HG02943 (cell line): ENCODE results near the gene KIAA0586.
"Not testable (repeated sequence)": the region's sequence is repeated elsewhere in the genome, so short reads cannot be mapped to it uniquely, and the experiment has no call there.

Experiments
- ATAC-seq: cut with Tn5 transposase; IDR thresholded peaks from one replicate; pipeline ENCODE4 v1.9.1; 2021; ENCODE audit warnings: mild to moderate bottlenecking, low read depth, moderate library complexity; ENCODE audit not compliant: unreplicated experiment

KIAA0586 gene

DNA sequence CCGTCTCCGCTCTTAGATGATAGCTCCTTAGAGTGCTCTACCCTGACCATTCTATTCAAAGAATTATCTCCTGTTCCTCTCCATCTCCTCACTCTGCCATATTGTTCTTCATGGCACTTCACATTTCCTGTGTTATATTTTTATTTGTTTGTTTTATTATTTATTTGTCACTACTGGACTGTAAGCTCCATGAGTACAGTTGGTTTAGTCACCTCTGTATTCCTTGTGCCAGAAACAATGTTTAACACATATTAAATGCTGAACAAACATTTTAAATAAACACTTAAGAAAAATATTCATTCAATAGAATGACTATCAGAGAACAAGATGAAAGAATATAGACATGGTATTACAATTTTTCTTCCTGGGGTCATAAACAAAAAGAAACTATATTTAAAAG lies 35.6 kb downstream of the KIAA0586 start:
- no peak for ATAC-seq

DNA sequence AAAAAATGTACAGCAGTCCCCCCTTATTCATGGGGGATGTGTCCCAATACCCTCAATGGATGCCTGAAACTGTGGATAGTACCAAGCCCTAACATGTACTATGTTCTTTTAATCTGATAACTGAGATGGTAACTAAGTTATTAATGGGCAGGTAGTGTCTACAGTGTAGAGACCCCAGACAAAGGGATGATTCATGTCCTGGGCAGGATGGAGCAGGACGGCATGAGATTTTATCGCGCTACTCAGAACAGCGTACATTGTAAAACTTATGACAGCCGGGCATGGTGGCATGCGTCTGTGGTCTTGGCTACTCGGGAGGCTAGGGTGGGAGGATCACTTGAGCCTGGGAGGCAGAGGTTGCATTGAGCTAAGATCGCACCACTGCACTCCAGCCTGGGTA lies 37.1 kb downstream of the KIAA0586 start:
- no peak for ATAC-seq

DNA sequence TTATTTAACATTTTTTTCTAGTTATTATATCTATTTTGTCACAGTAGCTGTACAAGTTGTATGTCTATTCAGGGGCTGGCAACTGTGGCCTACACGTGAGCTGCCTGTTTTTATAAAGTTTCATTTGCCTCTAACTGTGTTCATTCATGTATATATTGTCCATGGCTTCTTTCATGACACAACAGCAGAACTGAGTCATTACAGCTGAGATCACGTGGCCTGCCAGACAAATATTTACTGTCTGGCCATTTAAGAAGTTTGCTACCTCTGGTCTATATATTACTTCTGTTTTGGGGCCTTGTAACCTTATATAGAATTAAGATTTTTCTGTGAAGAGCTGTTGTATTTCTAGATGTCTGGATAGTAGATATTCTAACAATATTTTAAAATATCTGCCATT lies 37.9 kb downstream of the KIAA0586 start:
- no peak for ATAC-seq

DNA sequence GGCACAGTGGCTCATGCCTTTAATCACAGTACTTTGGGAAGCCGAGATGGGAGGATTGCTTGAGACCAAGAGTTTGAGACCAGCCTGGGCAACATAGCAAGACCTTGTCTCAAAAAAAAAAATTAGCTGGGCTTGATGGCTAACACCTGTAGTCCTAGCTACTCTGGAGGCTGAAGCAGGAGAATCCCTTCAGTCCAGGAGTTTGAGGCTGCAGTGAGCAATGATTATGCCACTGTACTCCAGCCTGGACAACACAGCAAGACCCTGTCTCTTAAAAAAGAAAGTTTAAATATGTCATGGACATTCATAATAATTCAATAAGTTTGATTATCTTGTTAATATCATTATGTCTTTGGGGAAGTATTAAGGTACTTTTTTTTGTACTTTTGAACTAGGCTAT lies 38.9 kb downstream of the KIAA0586 start:
- no peak for ATAC-seq

DNA sequence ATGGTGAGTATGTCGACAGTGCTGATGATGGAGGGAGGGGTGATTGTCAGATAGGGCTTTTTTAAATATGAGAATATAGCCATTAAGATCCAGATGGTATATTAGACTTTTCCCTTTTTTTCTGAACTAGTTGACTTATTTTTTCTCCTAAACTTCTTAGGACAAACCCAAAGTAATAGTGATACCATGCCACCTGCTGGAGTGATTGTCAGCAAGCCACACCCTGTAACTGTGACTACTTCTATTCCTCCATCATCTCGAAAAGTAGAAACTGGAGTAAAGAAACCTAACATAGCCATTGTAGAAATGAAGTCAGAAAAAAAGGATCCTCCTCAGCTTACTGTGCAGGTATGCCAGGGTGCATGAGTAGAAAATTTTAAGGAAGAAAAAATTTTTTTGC lies 40.1 kb downstream of the KIAA0586 start:
- ATAC-seq, result no peak

DNA sequence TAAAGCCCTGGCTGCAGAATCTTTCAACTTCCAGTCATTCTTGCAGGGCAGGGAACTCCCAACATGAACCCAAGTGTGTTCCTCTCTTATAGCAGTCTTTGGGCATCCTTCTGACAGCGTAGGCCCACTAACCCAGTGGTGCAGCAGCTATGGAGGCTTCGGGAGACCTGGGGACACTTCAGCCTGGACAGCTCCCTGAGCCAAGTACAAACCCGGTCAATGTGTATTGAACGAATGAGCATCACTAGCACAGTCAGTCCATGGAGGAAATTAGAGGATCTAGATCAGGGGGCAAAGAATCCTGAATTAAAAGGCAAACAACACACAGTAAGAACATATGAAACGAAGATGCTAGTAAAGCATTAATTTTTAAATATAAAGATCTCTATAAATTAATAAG lies 41.8 kb downstream of the KIAA0586 start:
- no peak for ATAC-seq

DNA sequence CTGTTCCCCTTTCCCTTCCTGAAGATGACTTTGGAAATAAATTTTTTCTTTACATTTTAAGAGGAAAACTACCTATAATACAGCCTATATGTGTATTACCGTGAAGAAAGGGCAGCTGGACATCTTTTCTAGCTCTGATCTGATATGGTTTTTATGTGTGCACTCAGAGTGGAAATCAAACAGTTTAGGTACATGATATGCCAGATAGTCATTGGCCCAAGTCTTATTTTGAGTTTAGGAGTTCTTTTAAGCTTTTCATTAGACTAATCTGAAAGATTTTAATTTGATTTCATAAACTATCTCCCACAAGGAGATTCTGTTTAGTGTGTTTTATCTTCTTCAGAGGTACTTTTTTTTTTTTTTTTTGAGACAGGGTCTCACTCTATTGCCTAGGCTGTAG lies 48.8 kb downstream of the KIAA0586 start:
- ATAC-seq, result no peak

DNA sequence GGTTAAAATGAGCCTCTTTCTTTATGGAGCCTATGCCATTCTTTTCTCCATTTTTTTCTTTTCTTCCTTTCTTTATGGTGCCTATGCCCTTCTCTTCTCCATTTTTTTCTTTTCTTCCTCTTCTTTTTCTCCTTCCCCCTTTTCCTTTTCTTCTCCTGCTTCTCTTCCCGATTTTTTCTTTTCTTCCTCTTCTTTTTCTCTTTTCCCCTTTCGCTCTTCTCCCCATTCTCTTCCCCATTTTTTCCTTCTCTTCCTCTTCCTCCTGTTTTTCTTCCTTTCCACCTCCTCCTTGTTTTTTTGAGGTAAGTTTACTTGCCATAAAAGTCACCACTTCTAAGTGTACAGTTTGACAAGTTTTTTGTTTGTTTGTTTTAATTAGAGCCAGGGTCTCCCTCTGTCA lies 50.1 kb downstream of the KIAA0586 start:
- ATAC-seq, result no peak

DNA sequence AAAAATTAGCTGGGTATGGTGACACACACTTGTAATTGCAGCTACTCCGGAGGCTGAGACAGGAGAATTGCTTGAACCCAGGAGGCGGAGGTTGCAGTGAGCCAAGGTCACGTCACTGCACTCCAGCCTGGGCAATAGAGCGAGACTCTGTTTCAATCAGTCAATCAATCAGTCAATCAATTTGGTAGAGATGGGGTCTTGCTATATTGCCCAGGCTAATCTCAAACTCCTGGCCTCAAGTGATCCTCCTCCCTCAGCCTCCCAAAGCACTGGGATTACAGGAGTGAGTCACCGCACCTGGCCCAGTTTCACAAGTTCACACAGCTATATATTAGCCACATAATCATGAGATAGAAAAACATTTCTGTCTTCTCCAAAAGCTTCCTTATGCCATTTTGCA lies 50.8 kb downstream of the KIAA0586 start:
- ATAC-seq, result not testable (repeated sequence)

DNA sequence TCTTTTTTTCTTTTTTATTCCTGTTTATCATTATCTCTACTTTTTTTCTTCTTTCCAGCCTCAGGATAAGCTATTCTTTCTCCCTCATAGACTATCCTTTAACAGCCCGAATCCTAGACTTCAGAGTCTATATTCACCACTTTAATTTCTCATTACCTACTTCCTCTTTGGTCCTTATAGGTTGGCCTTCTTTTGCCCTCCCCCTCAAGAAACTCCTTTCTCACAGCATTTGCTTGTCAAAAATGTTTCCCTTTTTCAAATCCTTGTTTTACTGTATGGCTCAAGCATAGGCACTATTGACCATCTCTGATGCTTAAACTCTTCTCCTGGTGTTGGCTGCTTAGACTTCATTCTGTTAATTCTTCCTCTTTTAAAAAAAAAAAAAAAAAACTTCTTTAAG lies 52.5 kb downstream of the KIAA0586 start:
- no peak for ATAC-seq

DNA sequence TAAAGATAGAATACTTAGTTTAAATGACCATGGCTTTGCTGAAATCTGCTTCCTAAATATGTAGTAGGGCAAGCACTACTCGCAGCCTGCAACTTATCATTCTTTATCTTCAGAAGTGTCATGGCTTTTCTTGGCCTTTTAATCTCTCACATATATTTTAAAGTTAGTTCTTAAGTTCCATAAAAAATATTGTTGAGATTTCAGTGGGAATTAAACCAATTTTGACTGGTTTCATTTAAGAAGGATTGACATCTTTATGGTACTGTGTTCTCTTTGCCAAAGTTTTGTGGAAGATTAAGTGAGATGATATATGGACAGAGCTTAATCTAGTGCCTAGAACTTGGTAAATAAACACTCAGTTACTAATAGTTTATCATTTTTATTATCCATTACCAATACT lies 56.7 kb downstream of the KIAA0586 start:
- ATAC-seq, result no peak

DNA sequence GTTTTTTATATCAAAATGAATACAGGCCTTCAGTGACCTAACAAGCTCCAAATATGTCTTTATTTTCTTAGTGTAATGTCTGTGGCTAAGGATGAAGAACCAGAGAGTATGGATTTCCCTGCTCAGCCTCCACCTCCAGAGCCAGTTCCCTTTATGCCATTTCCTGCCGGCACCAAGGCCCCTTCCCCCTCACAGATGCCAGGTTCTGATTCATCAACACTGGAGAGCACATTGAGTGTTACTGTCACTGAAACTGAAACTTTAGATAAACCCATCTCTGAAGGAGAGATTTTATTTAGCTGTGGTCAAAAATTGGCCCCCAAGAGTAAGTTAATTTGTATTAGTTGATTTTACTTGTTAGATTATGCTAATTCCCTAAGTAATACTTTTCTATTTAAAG lies 61.0 kb downstream of the KIAA0586 start:
- ATAC-seq, result no peak

DNA sequence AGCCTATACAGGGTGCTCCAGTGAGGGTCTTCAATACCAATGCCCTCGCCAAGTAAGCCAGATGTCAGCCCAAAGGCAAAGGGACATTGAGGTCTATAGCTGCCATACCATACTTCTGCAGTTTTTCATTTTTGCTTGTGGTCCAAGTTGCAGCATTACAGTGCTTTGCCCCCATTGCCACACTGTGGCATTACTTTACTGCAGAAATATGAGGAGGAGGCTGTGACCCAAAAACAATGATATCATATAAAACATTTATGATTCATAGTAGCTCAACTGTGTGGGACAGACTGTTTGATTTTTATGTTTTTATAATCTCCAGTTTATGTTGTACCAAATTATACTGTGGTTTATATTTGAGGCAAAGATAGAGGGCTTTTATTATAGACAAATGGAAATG lies 64.1 kb downstream of the KIAA0586 start:
- ATAC-seq, result no peak

DNA sequence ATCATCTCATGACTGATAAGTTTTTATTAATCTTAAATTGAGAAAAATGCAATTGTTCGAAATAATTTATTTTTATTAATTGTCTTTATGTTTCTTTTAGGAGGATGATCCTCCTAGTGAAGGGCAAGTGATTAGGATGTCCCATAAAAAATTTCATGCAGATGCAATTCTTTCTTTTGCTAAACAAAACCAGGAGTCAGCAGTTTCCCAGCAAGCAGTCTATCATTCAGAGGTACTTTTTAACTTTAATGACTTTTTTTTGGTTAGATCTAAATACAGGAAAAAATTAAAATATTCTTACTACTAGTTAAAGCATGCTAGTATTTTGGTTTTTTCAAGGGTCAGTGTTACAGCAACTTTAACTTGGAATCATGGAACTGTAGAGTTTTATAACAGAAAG lies 64.5 kb downstream of the KIAA0586 start:
- no peak for ATAC-seq

DNA sequence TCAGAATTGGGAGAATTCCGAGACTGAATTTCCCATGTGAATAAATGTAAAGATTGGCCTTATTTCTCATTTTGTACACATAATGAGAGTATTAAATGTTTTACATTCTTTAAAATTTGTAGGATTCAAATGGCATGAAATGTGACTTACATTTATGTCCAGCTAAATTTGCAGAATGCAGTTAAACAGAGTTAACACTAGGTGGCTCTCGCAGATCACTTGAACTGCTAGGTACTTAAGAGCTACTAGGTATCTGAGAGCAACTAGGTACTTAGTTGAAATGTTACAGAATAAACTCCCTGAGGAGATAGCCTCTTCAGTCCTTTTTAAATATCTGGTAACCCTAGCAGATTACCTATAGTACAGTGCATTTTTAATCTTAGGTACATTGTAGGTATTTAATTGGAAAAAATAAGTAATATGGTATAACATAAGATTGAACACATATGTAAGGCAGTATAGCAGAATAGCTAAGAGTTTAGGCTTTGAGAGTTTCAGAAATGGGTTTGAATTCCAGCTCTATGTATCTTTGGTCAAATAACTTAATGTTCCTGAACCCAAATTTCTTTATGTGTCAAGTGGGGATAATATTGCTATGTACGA lies 73.8 kb downstream of the KIAA0586 start:
- no peak for ATAC-seq

DNA sequence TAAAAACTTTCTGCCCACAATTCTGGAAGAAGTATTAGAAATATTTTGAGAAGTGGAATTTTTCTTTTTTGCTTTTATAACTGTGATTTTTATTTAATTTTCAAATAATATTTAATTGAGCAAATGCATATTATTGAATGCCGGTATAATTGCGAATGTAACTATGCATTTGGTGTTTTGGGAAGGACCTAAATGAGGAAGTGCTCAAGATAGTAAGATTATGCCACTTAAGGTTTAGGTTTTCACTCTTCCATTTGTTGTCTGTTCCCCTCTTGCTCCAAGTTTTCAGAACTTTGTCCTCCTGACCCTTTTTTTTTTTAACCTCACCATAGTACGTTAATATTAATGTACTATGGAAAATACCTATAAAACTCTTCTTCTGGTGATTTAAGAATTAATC lies 85.8 kb downstream of the KIAA0586 start:
- ATAC-seq, result no peak

DNA sequence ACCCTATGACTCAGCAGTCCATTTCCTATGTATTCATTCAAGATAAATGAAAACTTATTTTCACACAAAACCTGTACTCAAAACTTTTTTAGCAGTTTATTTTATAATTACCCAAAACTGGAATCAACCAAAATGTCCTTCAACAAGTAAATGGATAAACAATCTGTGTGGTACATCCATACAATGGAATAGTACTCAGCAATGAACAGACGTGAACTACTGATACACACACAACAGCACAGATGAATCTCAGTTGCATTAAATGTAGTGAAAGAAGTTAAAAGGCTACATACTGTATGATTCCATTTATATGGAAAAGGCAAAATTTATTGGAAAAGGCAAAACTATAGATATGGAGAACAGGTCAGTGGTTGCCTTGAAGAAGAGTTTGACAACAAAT lies 90.1 kb downstream of the KIAA0586 start:
- no peak for ATAC-seq

DNA sequence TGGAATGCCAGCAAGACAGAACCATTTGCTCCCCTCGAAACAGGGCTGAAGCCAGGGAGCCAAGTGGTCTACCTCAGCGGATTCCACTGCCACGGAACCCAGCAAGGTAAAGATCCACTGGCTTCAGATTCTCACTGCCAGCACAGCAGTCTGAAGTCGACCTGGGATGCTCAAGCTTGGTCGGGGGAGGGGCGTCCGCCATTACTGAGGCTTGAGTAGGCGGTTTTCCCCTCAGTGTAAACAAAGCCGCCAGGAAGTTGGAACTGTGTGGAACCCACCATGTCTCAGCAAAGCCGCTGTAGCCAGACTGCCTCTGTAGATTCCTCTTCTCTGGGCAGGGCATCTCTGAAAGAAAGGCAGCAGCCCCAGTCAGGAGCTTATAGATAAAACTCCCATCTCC lies 98.2 kb downstream of the KIAA0586 start:
- not testable (repeated sequence) for ATAC-seq

DNA sequence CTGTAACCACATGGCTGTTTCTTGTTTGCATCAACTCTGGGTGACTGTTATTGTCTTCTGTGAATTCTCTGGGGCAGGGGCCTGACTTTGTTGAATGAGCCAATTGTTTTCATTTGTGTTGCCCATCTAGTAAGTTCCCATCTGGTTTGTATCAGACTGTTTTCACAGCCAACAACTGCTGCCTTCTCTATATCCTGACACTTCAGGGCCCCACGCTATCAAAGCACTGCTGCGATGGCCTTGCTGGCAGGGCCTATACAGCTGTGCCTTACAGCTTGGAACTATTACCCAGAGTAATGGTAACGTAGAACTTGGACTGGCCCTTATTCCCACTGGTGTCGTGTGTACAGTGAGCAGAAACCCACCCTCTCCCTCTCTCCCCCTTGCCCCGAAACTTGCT lies 105.9 kb downstream of the KIAA0586 start:
- no peak for ATAC-seq

DNA sequence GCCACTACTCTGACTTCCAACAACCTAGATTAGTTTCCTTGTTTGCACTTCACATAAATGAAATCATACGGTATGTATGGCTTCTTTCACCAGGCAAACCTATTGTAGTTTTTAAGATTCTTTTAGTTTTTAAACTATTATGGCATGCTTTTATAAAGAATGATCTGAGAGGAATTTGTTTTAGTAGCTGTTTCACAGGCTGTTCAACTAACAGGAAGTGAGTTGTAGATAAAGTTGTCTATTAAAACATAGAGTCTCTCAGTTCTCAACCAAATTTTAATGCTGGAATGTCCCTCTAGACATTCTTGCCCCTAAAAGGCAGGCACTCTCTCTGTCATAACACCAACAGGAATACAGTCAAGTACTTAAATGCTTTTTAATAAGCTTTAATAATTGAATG lies 107.5 kb downstream of the KIAA0586 start:
- no peak for ATAC-seq

DNA sequence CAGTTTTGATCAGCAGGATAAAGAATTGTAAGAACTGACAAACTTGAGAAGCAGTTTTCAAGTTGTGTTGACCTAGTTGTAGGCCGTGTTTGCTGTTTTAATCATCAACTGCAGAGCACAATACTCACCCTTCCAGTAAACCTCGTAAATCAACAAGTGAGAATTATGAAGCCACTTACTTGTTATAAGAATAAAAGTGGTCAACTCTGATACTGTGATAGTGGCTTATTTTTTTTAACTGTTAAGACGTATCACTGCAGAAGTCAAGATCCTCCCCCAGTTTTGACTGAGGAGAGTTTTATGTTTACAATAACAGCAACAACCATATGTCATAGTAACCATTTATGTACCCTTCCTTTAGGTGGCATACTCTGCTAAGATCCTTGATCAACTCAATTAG lies 109.5 kb downstream of the KIAA0586 start:
- ATAC-seq, result no peak

DNA sequence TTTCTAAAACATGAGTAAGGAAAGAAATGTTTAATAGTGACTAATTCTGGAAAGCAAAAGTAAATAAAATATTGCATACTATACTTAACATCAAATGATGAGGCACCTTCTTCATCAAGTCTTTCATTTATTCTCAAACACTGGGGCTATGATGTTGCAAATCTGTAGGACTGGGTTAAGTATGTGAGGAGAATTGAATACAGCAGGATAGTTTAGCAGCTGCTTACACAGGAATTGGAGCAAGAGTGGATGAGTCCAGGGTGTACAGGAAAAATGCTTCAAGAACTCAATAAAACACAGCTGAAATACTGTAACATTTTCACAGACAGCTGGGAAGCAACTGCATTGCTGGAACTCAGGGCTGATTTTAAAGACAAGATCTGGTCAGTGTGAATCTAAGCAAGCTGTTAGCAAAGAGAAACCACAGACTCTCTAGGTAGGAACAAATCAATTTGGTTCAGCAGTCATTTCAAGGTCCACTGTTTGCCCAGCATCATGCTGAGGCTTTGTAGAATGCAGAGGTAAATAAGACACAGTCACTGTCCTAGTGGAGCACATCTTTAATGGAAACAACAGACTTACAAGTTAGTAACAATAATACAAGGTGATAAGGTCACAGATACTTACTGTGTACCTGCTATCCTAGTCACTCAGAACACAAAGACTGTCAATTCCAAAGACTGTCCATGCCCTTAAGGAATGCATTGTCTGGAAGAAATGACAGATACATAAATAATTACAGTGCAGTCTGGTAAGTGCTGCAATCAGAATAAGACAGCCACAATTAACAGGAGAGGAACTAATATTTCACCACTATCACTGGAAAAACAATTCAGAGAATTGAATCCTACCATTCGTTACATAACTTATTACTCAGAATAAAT lies 113.5 kb downstream of the KIAA0586 start:
- ATAC-seq, result no peak
